HFF-Myc (cell line): ENCODE results near the gene AFF3.

Experiments used
- DNase-seq: peaks from one replicate; pipeline ENCODE4 v3.0.0-alpha.2; 2011; ENCODE audit warnings: low read depth; ENCODE audit errors: extremely low read depth
- H3K4me3 ChIP-seq: replicated peaks from 2 replicates; pipeline ENCODE4 v1.5.1; 2011; ENCODE audit warnings: low read depth, mild to moderate bottlenecking, control low read depth, low read length
- CTCF ChIP-seq: IDR thresholded peaks from 2 replicates; pipeline ENCODE4 v1.5.1; 2012; ENCODE audit warnings: mild to moderate bottlenecking, low read depth, low read length, control low read depth; ENCODE audit errors: missing control alignments

Gene AFF3

GRCh38 chr2:100148883-100149282 lies 6.5 kb upstream of the AFF3 start:
- no peak for DNase-seq
- TF ChIP-seq CTCF = no peak
- H3K4me3 ChIP-seq = no peak overlapping the region

- TF ChIP-seq CTCF = no peak
- H3K4me3 ChIP-seq = no peak overlapping the region
- DNase-seq = no peak
Measured at GRCh38 chr2:100146657-100146960, 4.2 kb upstream of the AFF3 start.

- no peak for TF ChIP-seq CTCF
- no peak for DNase-seq
- no peak overlapping the region for H3K4me3 ChIP-seq
Measured at GRCh38 chr2:100145893-100146656, 3.7 kb upstream of the AFF3 start.

GRCh38 chr2:100143286-100143685 lies 896 bp upstream of the AFF3 start:
- no peak overlapping the region for H3K4me3 ChIP-seq
- TF ChIP-seq CTCF = no peak
- no peak for DNase-seq

GRCh38 chr2:100141906-100142305 lies 484 bp downstream of the AFF3 start:
- H3K4me3 ChIP-seq = no peak overlapping the region
- no peak for TF ChIP-seq CTCF
- no peak for DNase-seq

- no peak for DNase-seq
- no peak overlapping the region for H3K4me3 ChIP-seq
- no peak for TF ChIP-seq CTCF
Measured at GRCh38 chr2:100140582-100140981, 1.8 kb downstream of the AFF3 start.

GRCh38 chr2:100137866-100138570 lies 4.4 kb downstream of the AFF3 start:
- no peak overlapping the region for H3K4me3 ChIP-seq
- DNase-seq = no peak
- no peak for TF ChIP-seq CTCF
